ENCODE data around the gene CEP68. TPM values are rescaled to one million over a fixed set of nuclear protein-coding genes. Genes with fewer than 3 reads are reported as not detected.

CEP68 gene
- polyA plus RNA-seq, 1 donor from 2014 or later = 34.7 TPM

DNA sequence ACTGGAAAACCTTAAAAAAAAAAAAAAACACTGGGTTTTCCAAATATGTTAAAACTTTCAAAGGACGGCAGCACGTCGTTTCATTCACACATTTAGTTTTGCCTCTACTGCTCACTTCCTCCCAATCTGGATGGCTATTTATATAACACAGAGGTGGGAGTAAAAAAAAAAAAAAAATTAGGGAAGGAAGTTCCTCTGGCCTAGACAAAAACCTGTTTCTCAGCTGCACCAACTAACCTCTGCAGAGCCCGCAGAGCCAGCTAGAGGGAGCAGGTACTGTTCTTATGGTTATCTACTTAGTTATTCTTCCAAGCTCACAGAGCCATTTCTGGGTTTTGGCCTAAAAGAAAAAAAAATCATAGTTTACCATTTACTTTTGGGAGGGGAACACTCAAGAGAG is 38.9 kb upstream of the CEP68 start:
- no peak overlapping the region for H3K9ac ChIP-seq (ENCODE audit: low read length)
- H4K20me1 ChIP-seq (ENCODE audit: insufficient read depth) = no peaks in the 10 kb centered on the region
- H3K9me2 ChIP-seq (ENCODE audit: insufficient read depth, low read length) = no peaks in the 10 kb centered on the region
- no peaks in the 10 kb centered on the region for H3K27me3 ChIP-seq (ENCODE audit: insufficient read depth, low read depth, low read length)
- no peak overlapping the region for H3K27ac ChIP-seq (ENCODE audit: low read length)
- no peak for TF ChIP-seq MXI1 (conservative IDR thresholded peaks at IDR 0.05; ENCODE audit: poor library complexity, severe bottlenecking)
- TF ChIP-seq SMC3 (conservative IDR thresholded peaks at IDR 0.05; ENCODE audit: poor library complexity) = no peak
- no peak for TF ChIP-seq TAF1 (IDR thresholded peaks at IDR 0.05; ENCODE audit: low read depth)
- TF ChIP-seq POLR2AphosphoS5 (IDR thresholded peaks at IDR 0.05) = no peak
- TF ChIP-seq RAD21 (conservative IDR thresholded peaks at IDR 0.05) = no peak
- no peak for TF ChIP-seq EZH2 (IDR thresholded peaks at IDR 0.05; ENCODE audit: borderline replicate concordance, insufficient read depth, low read length, poor library complexity, severe bottlenecking)
- no peak overlapping the region for H3K4me3 ChIP-seq (ENCODE audit: low read length)
- peaks cover 26% of the 10 kb centered on the region for H3K36me3 ChIP-seq (ENCODE audit: insufficient read depth, low read length)
- no peaks in the 10 kb centered on the region for H3F3A ChIP-seq (ENCODE audit: insufficient read depth, low read length, poor library complexity, severe bottlenecking)
- H3K79me2 ChIP-seq (replicated peaks; ENCODE audit: insufficient read depth, low read length) = no peaks in the 10 kb centered on the region
- H3K4me2 ChIP-seq (ENCODE audit: low read length) = no peak overlapping the region
- no peak overlapping the region for H2AFZ ChIP-seq (ENCODE audit: low read depth, low read length)
- no peaks in the 10 kb centered on the region for H3K9me3 ChIP-seq (ENCODE audit: low read length)

DNA sequence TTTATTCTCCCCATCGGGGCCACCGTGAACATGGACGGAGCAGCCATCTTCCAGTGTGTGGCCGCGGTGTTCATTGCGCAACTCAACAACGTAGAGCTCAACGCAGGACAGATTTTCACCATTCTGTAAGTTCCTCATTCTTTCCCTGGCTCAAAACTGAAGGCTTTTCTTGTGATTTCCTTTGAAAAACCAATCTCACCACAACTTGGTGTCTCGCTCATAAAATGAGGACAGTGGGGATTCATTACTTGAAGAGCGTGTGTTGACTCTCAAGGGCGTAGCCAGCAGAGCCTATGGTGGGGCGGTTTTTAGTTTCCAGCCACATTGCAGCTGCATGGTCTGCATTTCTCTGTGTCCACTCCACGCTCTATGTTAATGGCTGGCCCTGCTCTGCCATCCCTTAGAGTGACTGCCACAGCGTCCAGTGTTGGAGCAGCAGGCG is 38.1 kb upstream of the CEP68 start:
- H3K4me2 ChIP-seq (ENCODE audit: low read length) = no peak overlapping the region
- H3K36me3 ChIP-seq (ENCODE audit: insufficient read depth, low read length) = peaks cover 26% of the 10 kb centered on the region
- no peak overlapping the region for H3K4me3 ChIP-seq (ENCODE audit: low read length)
- H3K9ac ChIP-seq (ENCODE audit: low read length) = no peak overlapping the region
- no peak overlapping the region for H2AFZ ChIP-seq (ENCODE audit: low read depth, low read length)
- no peaks in the 10 kb centered on the region for H3K9me2 ChIP-seq (ENCODE audit: insufficient read depth, low read length)
- no peaks in the 10 kb centered on the region for H3K9me3 ChIP-seq (ENCODE audit: low read length)
- TF ChIP-seq EP300 (conservative IDR thresholded peaks at IDR 0.05; ENCODE audit: poor library complexity, severe bottlenecking) (no peak), TAF1 (IDR thresholded peaks at IDR 0.05; ENCODE audit: low read depth) (no peak), EZH2 (IDR thresholded peaks at IDR 0.05; ENCODE audit: borderline replicate concordance, insufficient read depth, low read length, poor library complexity, severe bottlenecking) (no peak), POLR2AphosphoS5 (IDR thresholded peaks at IDR 0.05) (no peak)
- TF ChIP-seq, protein P1, sequence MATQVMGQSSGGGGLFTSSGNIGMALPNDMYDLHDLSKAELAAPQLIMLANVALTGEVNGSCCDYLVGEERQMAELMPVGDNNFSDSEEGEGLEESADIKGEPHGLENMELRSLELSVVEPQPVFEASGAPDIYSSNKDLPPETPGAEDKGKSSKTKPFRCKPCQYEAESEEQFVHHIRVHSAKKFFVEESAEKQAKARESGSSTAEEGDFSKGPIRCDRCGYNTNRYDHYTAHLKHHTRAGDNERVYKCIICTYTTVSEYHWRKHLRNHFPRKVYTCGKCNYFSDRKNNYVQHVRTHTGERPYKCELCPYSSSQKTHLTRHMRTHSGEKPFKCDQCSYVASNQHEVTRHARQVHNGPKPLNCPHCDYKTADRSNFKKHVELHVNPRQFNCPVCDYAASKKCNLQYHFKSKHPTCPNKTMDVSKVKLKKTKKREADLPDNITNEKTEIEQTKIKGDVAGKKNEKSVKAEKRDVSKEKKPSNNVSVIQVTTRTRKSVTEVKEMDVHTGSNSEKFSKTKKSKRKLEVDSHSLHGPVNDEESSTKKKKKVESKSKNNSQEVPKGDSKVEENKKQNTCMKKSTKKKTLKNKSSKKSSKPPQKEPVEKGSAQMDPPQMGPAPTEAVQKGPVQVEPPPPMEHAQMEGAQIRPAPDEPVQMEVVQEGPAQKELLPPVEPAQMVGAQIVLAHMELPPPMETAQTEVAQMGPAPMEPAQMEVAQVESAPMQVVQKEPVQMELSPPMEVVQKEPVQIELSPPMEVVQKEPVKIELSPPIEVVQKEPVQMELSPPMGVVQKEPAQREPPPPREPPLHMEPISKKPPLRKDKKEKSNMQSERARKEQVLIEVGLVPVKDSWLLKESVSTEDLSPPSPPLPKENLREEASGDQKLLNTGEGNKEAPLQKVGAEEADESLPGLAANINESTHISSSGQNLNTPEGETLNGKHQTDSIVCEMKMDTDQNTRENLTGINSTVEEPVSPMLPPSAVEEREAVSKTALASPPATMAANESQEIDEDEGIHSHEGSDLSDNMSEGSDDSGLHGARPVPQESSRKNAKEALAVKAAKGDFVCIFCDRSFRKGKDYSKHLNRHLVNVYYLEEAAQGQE (IDR thresholded peaks at IDR 0.05; ENCODE audit: borderline replicate concordance) = no peak
- H3F3A ChIP-seq (ENCODE audit: insufficient read depth, low read length, poor library complexity, severe bottlenecking) = no peaks in the 10 kb centered on the region
- H3K79me2 ChIP-seq (replicated peaks; ENCODE audit: insufficient read depth, low read length) = no peaks in the 10 kb centered on the region
- H3K27me3 ChIP-seq (ENCODE audit: insufficient read depth, low read depth, low read length) = no peaks in the 10 kb centered on the region
- no peak overlapping the region for H3K27ac ChIP-seq (ENCODE audit: low read length)
- no peaks in the 10 kb centered on the region for H4K20me1 ChIP-seq (ENCODE audit: insufficient read depth)

DNA sequence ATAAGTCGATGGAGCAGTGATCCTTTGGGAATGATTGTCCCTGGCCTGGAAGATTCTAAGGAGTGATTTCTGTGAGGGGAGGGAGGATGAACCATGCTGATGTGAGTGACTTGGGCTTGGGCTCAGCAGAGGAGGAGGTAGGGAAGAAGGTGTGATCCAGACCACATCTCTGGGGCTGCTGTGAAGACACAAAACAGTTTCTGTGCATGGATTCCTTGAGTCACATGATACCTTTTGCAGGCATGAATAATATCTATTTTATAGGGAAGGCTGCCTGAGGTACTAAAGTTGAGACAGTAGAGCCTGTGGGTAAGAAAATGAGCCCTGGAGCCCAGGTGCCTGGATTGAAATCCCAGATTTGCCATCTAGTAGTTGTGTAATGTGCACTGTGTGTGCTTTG is 37.2 kb upstream of the CEP68 start:
- no peaks in the 10 kb centered on the region for H3K27me3 ChIP-seq (ENCODE audit: insufficient read depth, low read depth, low read length)
- TF ChIP-seq EZH2 (IDR thresholded peaks at IDR 0.05; ENCODE audit: borderline replicate concordance, insufficient read depth, low read length, poor library complexity, severe bottlenecking) (no peak), SMC3 (conservative IDR thresholded peaks at IDR 0.05; ENCODE audit: poor library complexity) (no peak), POLR2AphosphoS5 (IDR thresholded peaks at IDR 0.05) (no peak), TAF1 (IDR thresholded peaks at IDR 0.05; ENCODE audit: low read depth) (no peak), EP300 (conservative IDR thresholded peaks at IDR 0.05; ENCODE audit: poor library complexity, severe bottlenecking) (no peak), MXI1 (conservative IDR thresholded peaks at IDR 0.05; ENCODE audit: poor library complexity, severe bottlenecking) (no peak)
- TF ChIP-seq, protein P1 (IDR thresholded peaks at IDR 0.05; ENCODE audit: borderline replicate concordance) = no peak
- TF ChIP-seq, protein P2, sequence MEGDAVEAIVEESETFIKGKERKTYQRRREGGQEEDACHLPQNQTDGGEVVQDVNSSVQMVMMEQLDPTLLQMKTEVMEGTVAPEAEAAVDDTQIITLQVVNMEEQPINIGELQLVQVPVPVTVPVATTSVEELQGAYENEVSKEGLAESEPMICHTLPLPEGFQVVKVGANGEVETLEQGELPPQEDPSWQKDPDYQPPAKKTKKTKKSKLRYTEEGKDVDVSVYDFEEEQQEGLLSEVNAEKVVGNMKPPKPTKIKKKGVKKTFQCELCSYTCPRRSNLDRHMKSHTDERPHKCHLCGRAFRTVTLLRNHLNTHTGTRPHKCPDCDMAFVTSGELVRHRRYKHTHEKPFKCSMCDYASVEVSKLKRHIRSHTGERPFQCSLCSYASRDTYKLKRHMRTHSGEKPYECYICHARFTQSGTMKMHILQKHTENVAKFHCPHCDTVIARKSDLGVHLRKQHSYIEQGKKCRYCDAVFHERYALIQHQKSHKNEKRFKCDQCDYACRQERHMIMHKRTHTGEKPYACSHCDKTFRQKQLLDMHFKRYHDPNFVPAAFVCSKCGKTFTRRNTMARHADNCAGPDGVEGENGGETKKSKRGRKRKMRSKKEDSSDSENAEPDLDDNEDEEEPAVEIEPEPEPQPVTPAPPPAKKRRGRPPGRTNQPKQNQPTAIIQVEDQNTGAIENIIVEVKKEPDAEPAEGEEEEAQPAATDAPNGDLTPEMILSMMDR (IDR thresholded peaks at IDR 0.05; ENCODE audit: poor library complexity, severe bottlenecking) = no peak
- H3K9me3 ChIP-seq (ENCODE audit: low read length) = no peaks in the 10 kb centered on the region
- H3F3A ChIP-seq (ENCODE audit: insufficient read depth, low read length, poor library complexity, severe bottlenecking) = no peaks in the 10 kb centered on the region
- H3K79me2 ChIP-seq (replicated peaks; ENCODE audit: insufficient read depth, low read length) = no peaks in the 10 kb centered on the region
- H3K4me2 ChIP-seq (ENCODE audit: low read length) = no peak overlapping the region
- no peaks in the 10 kb centered on the region for H3K9me2 ChIP-seq (ENCODE audit: insufficient read depth, low read length)
- H3K27ac ChIP-seq (ENCODE audit: low read length) = no peak overlapping the region
- no peaks in the 10 kb centered on the region for H4K20me1 ChIP-seq (ENCODE audit: insufficient read depth)
- no peak overlapping the region for H3K9ac ChIP-seq (ENCODE audit: low read length)
- H3K36me3 ChIP-seq (ENCODE audit: insufficient read depth, low read length) = peaks cover 22% of the 10 kb centered on the region
- no peak overlapping the region for H3K4me3 ChIP-seq (ENCODE audit: low read length)
- no peak overlapping the region for H2AFZ ChIP-seq (ENCODE audit: low read depth, low read length)

Measured in neural cell (in vitro differentiated cells).